Sigmoid colon (tissue), 3 donors: ENCODE data around the gene SLC4A7.

ENCODE experiments used
- POLR2A ChIP-seq, 2 donors: fragments of 450-650 bp; IDR thresholded peaks; one replicate each; pipeline ENCODE4 v1.6.1; 2016; ENCODE audit warnings: antibody characterized with exemption in 2 of 2, mild to moderate bottlenecking in 2 of 2, moderate library complexity in 2 of 2
- TF ChIP-seq, protein P1 (sequence below), 4 experiments: fragments of 450-650 bp in 3 of 4; fragments of 200-600 bp in 1 of 4; IDR thresholded peaks; one replicate each; pipeline ENCODE4 v1.5.1; 2016 to 2019; ENCODE audit warnings: antibody characterized with exemption in 4 of 4, mild to moderate bottlenecking in 3 of 4, moderate library complexity in 2 of 4

DNA sequence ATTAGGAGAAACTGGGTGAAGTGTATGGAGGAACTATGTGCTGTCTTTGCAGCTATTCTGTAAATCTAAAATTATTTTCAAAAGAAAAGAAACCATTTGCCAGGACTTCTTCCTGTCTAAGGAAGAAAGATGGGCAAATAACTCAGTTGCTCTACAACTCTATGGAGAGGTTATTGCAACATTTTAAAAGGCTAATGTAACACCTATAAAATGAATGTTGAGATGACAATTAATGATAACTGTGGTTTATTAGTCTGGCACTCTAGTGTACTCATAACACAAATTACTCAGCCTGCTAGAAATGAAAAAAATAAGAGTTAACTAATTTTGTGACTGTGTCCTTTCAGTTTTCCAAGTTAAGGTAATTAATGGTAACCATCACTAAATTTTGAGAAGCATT lies 32.3 kb downstream of the SLC4A7 start:
- TF ChIP-seq, protein P1, sequence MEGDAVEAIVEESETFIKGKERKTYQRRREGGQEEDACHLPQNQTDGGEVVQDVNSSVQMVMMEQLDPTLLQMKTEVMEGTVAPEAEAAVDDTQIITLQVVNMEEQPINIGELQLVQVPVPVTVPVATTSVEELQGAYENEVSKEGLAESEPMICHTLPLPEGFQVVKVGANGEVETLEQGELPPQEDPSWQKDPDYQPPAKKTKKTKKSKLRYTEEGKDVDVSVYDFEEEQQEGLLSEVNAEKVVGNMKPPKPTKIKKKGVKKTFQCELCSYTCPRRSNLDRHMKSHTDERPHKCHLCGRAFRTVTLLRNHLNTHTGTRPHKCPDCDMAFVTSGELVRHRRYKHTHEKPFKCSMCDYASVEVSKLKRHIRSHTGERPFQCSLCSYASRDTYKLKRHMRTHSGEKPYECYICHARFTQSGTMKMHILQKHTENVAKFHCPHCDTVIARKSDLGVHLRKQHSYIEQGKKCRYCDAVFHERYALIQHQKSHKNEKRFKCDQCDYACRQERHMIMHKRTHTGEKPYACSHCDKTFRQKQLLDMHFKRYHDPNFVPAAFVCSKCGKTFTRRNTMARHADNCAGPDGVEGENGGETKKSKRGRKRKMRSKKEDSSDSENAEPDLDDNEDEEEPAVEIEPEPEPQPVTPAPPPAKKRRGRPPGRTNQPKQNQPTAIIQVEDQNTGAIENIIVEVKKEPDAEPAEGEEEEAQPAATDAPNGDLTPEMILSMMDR (IDR thresholded peaks at IDR 0.05): no peak
- TF ChIP-seq POLR2A (IDR thresholded peaks at IDR 0.05): no peak
